Mesenchymal stem cell (in vitro differentiated cells and primary cell): ENCODE results near the gene ZNF865.

Experiments used
- DNase-seq: peaks from one replicate; pipeline ENCODE4 v3.0.0-alpha.2; 2013
- H2AFZ ChIP-seq: one replicate; pipeline ENCODE4 v1.6.1; 2013; ENCODE audit warnings: low read depth, mild to moderate bottlenecking, control low read depth, inconsistent platforms, low read length, moderate library complexity
- H2AK5ac ChIP-seq: 2 replicates; pipeline ENCODE4 v1.6.1; 2013; ENCODE audit warnings: low read length, moderate library complexity, mild to moderate bottlenecking, inconsistent platforms; ENCODE audit not compliant: severe bottlenecking
- H2BK120ac ChIP-seq: one replicate; pipeline ENCODE4 v1.6.1; 2013; ENCODE audit warnings: low read depth, mild to moderate bottlenecking, inconsistent platforms, low read length, moderate library complexity
- H2BK12ac ChIP-seq, 2 experiments: one replicate each; pipeline ENCODE4 v1.6.1; 2013; ENCODE audit warnings: inconsistent platforms in 2 of 2, low read length in 2 of 2, mild to moderate bottlenecking in 2 of 2, moderate library complexity in 2 of 2, control low read depth in 1 of 2
- H2BK15ac ChIP-seq: one replicate; pipeline ENCODE4 v1.6.1; 2013; ENCODE audit warnings: mild to moderate bottlenecking, low read depth, inconsistent platforms; ENCODE audit not compliant: poor library complexity, severe bottlenecking
- H2BK5ac ChIP-seq: 2 replicates; pipeline ENCODE4 v1.6.1; 2013; ENCODE audit warnings: low read depth, mild to moderate bottlenecking, low read length, control low read depth, inconsistent platforms; ENCODE audit not compliant: poor library complexity, severe bottlenecking
- H3K14ac ChIP-seq, 2 experiments: one replicate each; pipeline ENCODE4 v1.6.1; 2013; ENCODE audit warnings: inconsistent platforms in 2 of 2, low read length in 2 of 2, control low read depth in 1 of 2, mild to moderate bottlenecking in 1 of 2, moderate library complexity in 1 of 2
- H3K18ac ChIP-seq, 2 experiments: one replicate each; pipeline ENCODE4 v1.6.1; 2013; ENCODE audit warnings: inconsistent platforms in 2 of 2, low read length in 2 of 2, control low read depth in 1 of 2, low read depth in 1 of 2, mild to moderate bottlenecking in 1 of 2
- H3K23ac ChIP-seq, 2 experiments: one replicate each; pipeline ENCODE4 v1.6.1; 2013; ENCODE audit warnings: inconsistent platforms in 2 of 2, low read length in 2 of 2, mild to moderate bottlenecking in 2 of 2, moderate library complexity in 2 of 2, control low read depth in 1 of 2
- H3K27ac ChIP-seq: 2 replicates; pipeline ENCODE4 v1.5.1; 2013; ENCODE audit warnings: mild to moderate bottlenecking, moderate library complexity, low read length, control low read depth, inconsistent platforms; ENCODE audit not compliant: poor library complexity, severe bottlenecking
- H3K27me3 ChIP-seq, 2 experiments: 2 replicates each; pipeline versions ENCODE4 v1.6.1 to v1.7.0; 2013; ENCODE audit warnings: low read length in 2 of 2, mild to moderate bottlenecking in 2 of 2, moderate library complexity in 2 of 2, control low read depth in 1 of 2, inconsistent platforms in 1 of 2; ENCODE audit not compliant: control insufficient read depth in 1 of 2, insufficient read depth in 1 of 2
- H3K36me3 ChIP-seq, 2 experiments: 2 replicates each; pipeline versions ENCODE4 v1.6.1 to v1.7.0; 2013; ENCODE audit warnings: low read length in 2 of 2, control low read depth in 1 of 2, inconsistent platforms in 1 of 2, low read depth in 1 of 2, mild to moderate bottlenecking in 1 of 2; ENCODE audit not compliant: insufficient read depth in 2 of 2, control insufficient read depth in 1 of 2
- H3K4ac ChIP-seq, 2 experiments: one replicate each; pipeline ENCODE4 v1.6.1; 2013; ENCODE audit warnings: inconsistent platforms in 2 of 2, low read length in 2 of 2, mild to moderate bottlenecking in 2 of 2, moderate library complexity in 2 of 2, control low read depth in 1 of 2, low read depth in 1 of 2
- H3K4me1 ChIP-seq: 2 replicates; pipeline ENCODE4 v1.6.1; 2013; ENCODE audit warnings: low read depth, low read length, control low read depth; ENCODE audit not compliant: control insufficient read depth, insufficient read depth
- H3K4me2 ChIP-seq: 2 replicates; pipeline ENCODE4 v1.6.1; 2013; ENCODE audit warnings: low read length, mild to moderate bottlenecking, inconsistent platforms; ENCODE audit not compliant: poor library complexity, severe bottlenecking
- H3K4me3 ChIP-seq, 2 experiments: 2 replicates each; pipeline versions ENCODE4 v1.5.1 to v1.7.0; 2013; ENCODE audit warnings: low read length in 2 of 2, mild to moderate bottlenecking in 2 of 2, control low read depth in 1 of 2, low read depth in 1 of 2; ENCODE audit not compliant: insufficient read depth in 1 of 2
- H3K79me1 ChIP-seq: replicated peaks from 2 replicates; pipeline ENCODE4 v1.6.1; 2013; ENCODE audit warnings: mild to moderate bottlenecking, control low read depth, low read length, inconsistent platforms; ENCODE audit not compliant: poor library complexity, severe bottlenecking
- H3K9ac ChIP-seq: 2 replicates; pipeline ENCODE4 v1.7.0; 2013; ENCODE audit warnings: mild to moderate bottlenecking, low read length, moderate library complexity
- H3K9me3 ChIP-seq: 2 replicates; pipeline ENCODE4 v1.7.0; 2013; ENCODE audit warnings: mild to moderate bottlenecking, low read length; ENCODE audit not compliant: control insufficient read depth
- H4K8ac ChIP-seq: one replicate; pipeline ENCODE4 v1.6.1; 2013; ENCODE audit warnings: inconsistent platforms, mild to moderate bottlenecking, low read length, moderate library complexity
- H4K91ac ChIP-seq: one replicate; pipeline ENCODE4 v1.6.1; 2013; ENCODE audit warnings: mild to moderate bottlenecking, low read length, inconsistent platforms
- WGBS: methylation state at CpG from one replicate; pipeline ENCODE4 v1.1.7; 2013; ENCODE audit warnings: mixed read lengths; 5-methylcytosine and 5-hydroxymethylcytosine counted together

ZNF865 gene

GRCh38 chr19:55638864-55639359, 33.5 kb downstream of the ZNF865 start:
- peak; percentile 63 for DNase-seq
- Histone ChIP-seq H2BK5ac (no peak overlapping the region), H3K9me3 (no peaks in the 10 kb centered on the region), H3K9ac (no peak overlapping the region), H4K91ac (no peak overlapping the region), H3K18ac (no peak overlapping the region), H3K4ac (no peak overlapping the region), H2AK5ac (no peak overlapping the region), H3K27me3 (no peaks in the 10 kb centered on the region), H4K8ac (no peak overlapping the region), H3K79me1 (peaks cover 17% of the 10 kb centered on the region), H2BK15ac (no peak overlapping the region), H3K36me3 (peaks cover 11 to 15% of the 10 kb centered on the region in 2 experiments), H3K14ac (no peak overlapping the region), H3K4me3 (no peak overlapping the region), H2AFZ (no peak overlapping the region), H3K4me2 (no peak overlapping the region), H2BK12ac (peak overlapping the region in 1 of 2 experiments; percentile 15), H3K23ac (no peak overlapping the region), H3K27ac (no peak overlapping the region), H3K4me1 (peaks cover 41% of the 10 kb centered on the region), H2BK120ac (no peak overlapping the region)
- 89% methylated on average over 3 of the region's 6 CpGs for WGBS

GRCh38 chr19:55640043-55640576, 34.7 kb downstream of the ZNF865 start:
- peak overlapping the region; percentile 62 to 79 for H3K4ac ChIP-seq
- 64% methylated on average over 30 of the region's 38 CpGs for WGBS
- no peak overlapping the region for H2BK15ac ChIP-seq
- H3K27me3 ChIP-seq = no peaks in the 10 kb centered on the region
- H2BK5ac ChIP-seq = no peak overlapping the region
- peak overlapping the region; percentile 86 for H3K9ac ChIP-seq
- peak overlapping the region; percentile 47 for H4K8ac ChIP-seq
- H2AFZ ChIP-seq = peak overlapping the region; percentile 65
- H4K91ac ChIP-seq = peak overlapping the region; percentile 66
- no peak overlapping the region for H2BK120ac ChIP-seq
- peak overlapping the region; percentile 35 for H2AK5ac ChIP-seq
- peak overlapping the region in 1 of 2 experiments; percentile 51 for H2BK12ac ChIP-seq
- peak overlapping the region; percentile 75 for H3K27ac ChIP-seq
- peak overlapping the region; percentile 40 to 81 for H3K18ac ChIP-seq
- peak; percentile 34 for DNase-seq
- H3K36me3 ChIP-seq = peaks cover 18 to 22% of the 10 kb centered on the region in 2 experiments
- peaks cover 13% of the 10 kb centered on the region for H3K79me1 ChIP-seq
- H3K4me1 ChIP-seq = peaks cover 47% of the 10 kb centered on the region
- no peaks in the 10 kb centered on the region for H3K9me3 ChIP-seq
- peak overlapping the region; percentile 77 for H3K4me2 ChIP-seq
- peak overlapping the region in 1 of 2 experiments; percentile 68 for H3K14ac ChIP-seq
- peak overlapping the region; percentile 82 to 94 for H3K4me3 ChIP-seq
- H3K23ac ChIP-seq = peak overlapping the region in 1 of 2 experiments; percentile 51

- peak within 1 kb of the TSS; percentile 91 for H3K27ac ChIP-seq
- DNase-seq = peak; percentile 91
- H3K4me3 ChIP-seq = peak within 1 kb of the TSS; percentile 82 to 94
- peak within 1 kb of the TSS; percentile 74 for H2BK15ac ChIP-seq
- peak within 1 kb of the TSS; percentile 94 for H3K9ac ChIP-seq
- H3K4me1 ChIP-seq = peaks cover 48% of the 10 kb centered on the region
- H4K8ac ChIP-seq = peak within 1 kb of the TSS; percentile 90
- H3K79me1 ChIP-seq = peaks cover 13% of the 10 kb centered on the region
- H3K4ac ChIP-seq = peak within 1 kb of the TSS; percentile 62 to 79
- H2BK12ac ChIP-seq = peak within 1 kb of the TSS in 1 of 2 experiments; percentile 51
- H2AFZ ChIP-seq = peak within 1 kb of the TSS; percentile 65
- peak within 1 kb of the TSS in 1 of 2 experiments; percentile 68 for H3K14ac ChIP-seq
- peak within 1 kb of the TSS; percentile 84 to 93 for H3K18ac ChIP-seq
- peak within 1 kb of the TSS; percentile 66 for H2BK5ac ChIP-seq
- H3K4me2 ChIP-seq = peak within 1 kb of the TSS; percentile 100
- peak within 1 kb of the TSS in 1 of 2 experiments; percentile 51 for H3K23ac ChIP-seq
- peak within 1 kb of the TSS; percentile 66 for H4K91ac ChIP-seq
- H3K9me3 ChIP-seq = no peaks in the 10 kb centered on the region
- H3K36me3 ChIP-seq = peaks cover 25 to 28% of the 10 kb centered on the region in 2 experiments
- no peaks in the 10 kb centered on the region for H3K27me3 ChIP-seq
- H2BK120ac ChIP-seq = peak within 1 kb of the TSS; percentile 94
- peak within 1 kb of the TSS; percentile 35 for H2AK5ac ChIP-seq
- WGBS = under 1% methylated on average over 57 of the region's 89 CpGs
Observed at GRCh38 chr19:55640577-55641425, 35.4 kb downstream of the ZNF865 start, which contains the start of gene ZNF580. TSS of gene ZNF580 (plus strand) at chr19:55641002. CDS start at chr19:55642509, 1,507 bp downstream.
